Measurements from ENCODE around the gene DLL3. TPM values are rescaled to one million over a fixed set of nuclear protein-coding genes. Genes with fewer than 3 reads are reported as not detected.

DLL3 gene
- total RNA-seq, 5 donors from 2014 or later (not counting 1 experiment from before 2014, with no cell fraction given) = 0.16 to 0.20 TPM; not detected in 3

DNA sequence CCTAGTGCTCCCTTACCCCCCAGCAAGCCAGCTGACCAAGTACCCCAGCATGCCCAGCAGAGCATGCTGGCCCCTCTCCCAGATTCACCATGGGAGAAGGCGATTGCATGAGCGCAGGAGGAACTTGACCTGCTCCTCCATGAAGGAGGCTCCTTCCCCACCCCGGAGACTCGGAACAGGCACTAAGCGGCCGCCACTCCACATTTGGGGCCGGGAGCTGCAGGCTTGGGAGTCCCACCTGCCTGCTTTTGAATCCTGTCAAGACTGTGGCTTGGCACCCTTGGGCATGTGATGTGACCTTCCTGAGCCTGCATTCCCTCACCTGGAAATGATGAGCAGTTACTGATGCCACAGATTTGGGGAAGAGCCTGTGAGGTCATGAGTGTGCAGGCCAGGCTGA, 30.8 kb upstream of the DLL3 start:
- CTCF ChIA-PET = no interaction called here
- H3K9me3 Mint-ChIP-seq = no peaks in the 10 kb centered on the region
- Histone ChIP-seq H3K9me3 (no peaks in the 10 kb centered on the region), H3K27me3 (replicated peaks in 1 of 2; ENCODE audit: control insufficient read depth in 2 of 2, extremely low read depth in 1 of 2, insufficient read depth in 2 of 2, low read length in 1 of 2) (no peaks in the 10 kb centered on the region), H3K36me3 (ENCODE audit: control insufficient read depth in 2 of 2, extremely low read depth in 1 of 2, insufficient read depth in 1 of 2, low read length in 1 of 2) (peaks cover 22 to 96% of the 10 kb centered on the region in 2 donors), H3K27ac (ENCODE audit: low read length) (no peak overlapping the region), H3K4me1 (ENCODE audit: control insufficient read depth in 1 of 2, extremely low read depth in 1 of 2, insufficient read depth in 2 of 2, low read length in 2 of 2) (no peaks in the 10 kb centered on the region), H3K4me3 (ENCODE audit: control insufficient read depth in 1 of 2, extremely low read depth in 1 of 2, low read length in 1 of 2) (no peak overlapping the region)
- H3K27ac Mint-ChIP-seq = no peak overlapping the region
- peaks cover 72% of the 10 kb centered on the region for H3K36me3 Mint-ChIP-seq
- H3K27me3 Mint-ChIP-seq = no peaks in the 10 kb centered on the region
- DNase-seq (no peak), ATAC-seq (replicated peaks in 1 of 4) (no peak)
- no peak overlapping the region for H3K4me3 Mint-ChIP-seq
- 100% methylated on average over 7 of the region's 7 CpGs for WGBS (ENCODE audit: insufficient coverage)
- POLR2A ChIA-PET = no interaction called here
- H3K4me1 Mint-ChIP-seq = peaks cover 0 to 6% (median 0%) of the 10 kb centered on the region in 3 donors

DNA sequence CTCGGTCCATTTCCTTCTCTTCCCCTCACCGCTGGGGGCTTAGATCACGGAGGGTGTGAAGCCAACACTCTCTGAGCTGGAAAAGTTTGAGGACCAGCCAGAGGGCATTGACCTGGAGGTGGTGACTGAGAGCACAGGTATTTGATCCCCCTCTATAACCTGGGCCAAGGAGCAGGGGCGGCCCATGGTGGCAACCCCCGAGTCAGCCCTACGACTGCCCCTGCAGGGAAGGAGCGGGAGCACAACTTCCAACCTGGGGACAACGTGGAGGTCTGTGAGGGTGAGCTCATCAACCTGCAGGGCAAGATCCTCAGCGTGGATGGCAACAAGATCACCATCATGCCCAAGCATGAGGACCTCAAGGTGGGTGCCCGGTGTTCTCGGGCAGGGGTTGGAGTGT, 29.7 kb upstream of the DLL3 start:
- POLR2A ChIA-PET = no interaction called here
- H3K4me1 ChIP-seq (ENCODE audit: control insufficient read depth in 1 of 2, extremely low read depth in 1 of 2, insufficient read depth in 2 of 2, low read length in 2 of 2) = no peaks in the 10 kb centered on the region

DNA sequence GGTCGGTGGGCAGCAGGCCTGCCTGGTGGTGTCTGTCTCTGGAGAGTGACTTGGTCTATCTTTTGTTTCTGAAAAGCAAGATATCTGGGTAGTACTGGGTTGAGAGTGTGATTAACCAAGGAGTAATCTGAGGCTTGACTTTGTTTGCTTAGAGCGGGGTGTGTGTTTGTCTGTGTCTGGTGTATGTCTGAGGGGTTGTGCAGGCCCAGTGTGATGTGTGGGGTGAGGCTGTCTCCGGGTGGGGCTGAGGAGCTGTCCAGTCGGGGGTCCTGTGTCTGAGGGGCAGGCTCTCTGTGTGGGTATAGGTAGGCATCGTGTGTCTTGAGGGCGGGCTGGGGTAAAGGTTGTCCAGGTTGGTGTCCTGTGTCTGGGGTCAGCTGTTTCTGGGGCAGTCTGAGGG, 29.2 kb upstream of the DLL3 start:
- Histone ChIP-seq H3K9me3 (no peaks in the 10 kb centered on the region), H3K4me3 (ENCODE audit: control insufficient read depth in 1 of 2, extremely low read depth in 1 of 2, low read length in 1 of 2) (no peak overlapping the region), H3K4me1 (ENCODE audit: control insufficient read depth in 1 of 2, extremely low read depth in 1 of 2, insufficient read depth in 2 of 2, low read length in 2 of 2) (no peaks in the 10 kb centered on the region), H3K27ac (ENCODE audit: low read length) (no peak overlapping the region), H3K27me3 (replicated peaks in 1 of 2; ENCODE audit: control insufficient read depth in 2 of 2, extremely low read depth in 1 of 2, insufficient read depth in 2 of 2, low read length in 1 of 2) (no peaks in the 10 kb centered on the region), H3K36me3 (ENCODE audit: control insufficient read depth in 2 of 2, extremely low read depth in 1 of 2, insufficient read depth in 1 of 2, low read length in 1 of 2) (peaks cover 29 to 99% of the 10 kb centered on the region in 2 donors)
- H3K27me3 Mint-ChIP-seq = no peaks in the 10 kb centered on the region
- H3K27ac Mint-ChIP-seq = peak overlapping the region in 1 of 2 donors; percentile 24
- H3K36me3 Mint-ChIP-seq = peaks cover 73% of the 10 kb centered on the region
- no peaks in the 10 kb centered on the region for H3K9me3 Mint-ChIP-seq
- CTCF ChIA-PET = interaction anchor here in 1 of 2 donors (1.4 kb wide), 1 partner anchor 11 kb away, joined by 3 read pairs; the partner anchor contains the start of gene TIMM50
- peaks cover 0 to 13% (median 0%) of the 10 kb centered on the region in 3 donors for H3K4me1 Mint-ChIP-seq
- no peak overlapping the region for H3K4me3 Mint-ChIP-seq
- ATAC-seq (replicated peaks in 1 of 4) = no peak
- 98% methylated on average over 6 of the region's 6 CpGs for WGBS (ENCODE audit: insufficient coverage)
- POLR2A ChIA-PET = interaction anchor here in 1 of 2 donors (0.5 kb wide), 1 partner anchor 1059 kb away, joined by 4 read pairs; no protein-coding TSS in a partner anchor
- no peak for DNase-seq

More for the DNA sequence above, 29.7 kb upstream of the DLL3 start:
- Mint-ChIP-seq H3K4me3 (no peak overlapping the region), H3K36me3 (peaks cover 69% of the 10 kb centered on the region), H3K27me3 (no peaks in the 10 kb centered on the region), H3K4me1 (peaks cover 0 to 8% (median 0%) of the 10 kb centered on the region in 3 donors), H3K27ac (no peak overlapping the region), H3K9me3 (no peaks in the 10 kb centered on the region)
- DNase-seq (no peak), ATAC-seq (replicated peaks in 1 of 4) (no peak)
- no peak overlapping the region for H3K4me3 ChIP-seq (ENCODE audit: control insufficient read depth in 1 of 2, extremely low read depth in 1 of 2, low read length in 1 of 2)
- CTCF ChIA-PET = interaction anchor here in 1 of 2 donors (1.4 kb wide), 1 partner anchor 11 kb away, joined by 3 read pairs; the partner anchor contains the start of gene TIMM50
- H3K27me3 ChIP-seq (replicated peaks in 1 of 2; ENCODE audit: control insufficient read depth in 2 of 2, extremely low read depth in 1 of 2, insufficient read depth in 2 of 2, low read length in 1 of 2) = no peaks in the 10 kb centered on the region
- WGBS (ENCODE audit: insufficient coverage) = 100% methylated on average over 2 of the region's 11 CpGs
- peaks cover 26 to 99% of the 10 kb centered on the region in 2 donors for H3K36me3 ChIP-seq (ENCODE audit: control insufficient read depth in 2 of 2, extremely low read depth in 1 of 2, insufficient read depth in 1 of 2, low read length in 1 of 2)
- H3K27ac ChIP-seq (ENCODE audit: low read length) = no peak overlapping the region
- H3K9me3 ChIP-seq = no peaks in the 10 kb centered on the region

DNA sequence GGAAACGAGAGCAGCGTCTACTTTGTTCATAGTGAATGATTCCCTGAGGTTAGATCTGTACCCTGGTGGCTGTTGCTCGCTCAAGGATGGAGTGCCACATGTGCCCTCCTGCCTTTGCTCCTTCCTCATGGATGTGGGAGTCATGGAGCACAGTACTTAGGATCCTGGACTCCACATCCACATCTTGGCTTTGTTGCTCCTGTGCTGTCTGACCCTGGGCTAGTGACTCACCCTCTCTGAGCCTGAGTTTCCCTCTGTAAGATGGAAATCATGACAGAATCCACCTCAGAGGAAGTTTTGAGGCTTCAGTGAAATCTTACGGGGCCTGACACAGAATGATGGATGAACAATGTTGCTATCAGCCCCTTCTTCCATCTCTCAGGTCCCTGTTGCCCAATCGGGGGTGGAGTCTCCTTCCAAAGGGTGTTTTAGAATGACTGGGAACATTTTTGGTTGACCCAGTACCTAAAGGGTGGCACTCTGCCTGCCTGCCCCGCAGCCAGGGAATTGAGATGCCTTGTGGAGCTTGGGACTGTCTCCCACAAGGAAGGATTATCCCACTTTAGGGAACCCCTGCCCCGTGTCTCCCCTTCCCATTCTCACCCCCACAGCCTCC, 27.9 kb upstream of the DLL3 start:
- Histone ChIP-seq H3K36me3 (ENCODE audit: control insufficient read depth in 2 of 2, extremely low read depth in 1 of 2, insufficient read depth in 1 of 2, low read length in 1 of 2) (peaks cover 30 to 97% of the 10 kb centered on the region in 2 donors), H3K4me1 (ENCODE audit: control insufficient read depth in 1 of 2, extremely low read depth in 1 of 2, insufficient read depth in 2 of 2, low read length in 2 of 2) (no peaks in the 10 kb centered on the region), H3K9me3 (no peaks in the 10 kb centered on the region), H3K4me3 (ENCODE audit: control insufficient read depth in 1 of 2, extremely low read depth in 1 of 2, low read length in 1 of 2) (no peak overlapping the region), H3K27me3 (replicated peaks in 1 of 2; ENCODE audit: control insufficient read depth in 2 of 2, extremely low read depth in 1 of 2, insufficient read depth in 2 of 2, low read length in 1 of 2) (no peaks in the 10 kb centered on the region), H3K27ac (ENCODE audit: low read length) (no peak overlapping the region)
- ATAC-seq (replicated peaks in 1 of 4) = no peak
- 73% methylated on average over 3 of the region's 7 CpGs for WGBS (ENCODE audit: insufficient coverage)
- Mint-ChIP-seq H3K4me1 (peaks cover 0 to 14% (median 0%) of the 10 kb centered on the region in 3 donors), H3K27me3 (no peaks in the 10 kb centered on the region), H3K9me3 (no peaks in the 10 kb centered on the region), H3K27ac (no peak overlapping the region), H3K4me3 (no peak overlapping the region), H3K36me3 (peaks cover 70% of the 10 kb centered on the region)
- CTCF ChIA-PET = no interaction called here
- POLR2A ChIA-PET = no interaction called here
- no peak for DNase-seq

DNA sequence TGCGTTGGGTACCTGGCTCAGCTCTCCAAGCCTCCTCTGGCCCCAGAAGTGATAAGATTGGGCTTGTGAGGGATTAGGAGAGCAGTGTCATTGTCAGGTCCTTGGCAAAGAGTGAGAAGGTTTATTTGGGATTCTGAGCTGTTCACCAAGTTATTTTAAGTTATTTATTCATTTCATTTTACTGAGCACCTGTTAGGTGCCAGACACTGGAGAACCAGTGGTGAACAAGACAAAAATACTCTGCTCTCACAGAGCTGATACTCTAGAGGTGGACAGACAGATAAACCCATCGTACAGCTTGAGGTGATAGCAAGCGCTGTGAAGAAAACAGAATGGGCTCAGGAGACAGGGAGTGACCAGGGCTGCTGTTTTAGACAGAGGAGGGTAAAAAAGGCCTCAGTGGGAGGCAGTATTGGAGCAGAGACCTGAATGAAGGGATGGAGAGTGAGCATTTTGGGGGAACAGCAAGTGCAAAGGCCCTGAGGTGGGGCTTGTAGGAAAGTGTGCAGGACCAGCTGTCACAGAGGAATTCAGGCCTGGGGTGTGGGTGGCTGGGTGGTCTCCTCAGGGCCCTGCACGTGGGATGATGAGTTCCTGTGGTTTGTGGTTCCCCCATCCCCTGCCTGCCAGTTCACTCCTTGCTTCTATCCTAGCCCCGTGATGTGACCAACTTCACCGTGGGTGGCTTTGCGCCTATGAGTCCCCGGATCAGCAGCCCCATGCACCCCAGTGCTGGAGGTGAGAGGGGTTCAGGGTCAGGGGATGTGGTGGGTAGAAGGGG, 26.8 kb upstream of the DLL3 start:
- Histone ChIP-seq H3K4me1 (ENCODE audit: control insufficient read depth in 1 of 2, extremely low read depth in 1 of 2, insufficient read depth in 2 of 2, low read length in 2 of 2) (no peaks in the 10 kb centered on the region), H3K4me3 (ENCODE audit: control insufficient read depth in 1 of 2, extremely low read depth in 1 of 2, low read length in 1 of 2) (no peak overlapping the region), H3K36me3 (ENCODE audit: control insufficient read depth in 2 of 2, extremely low read depth in 1 of 2, insufficient read depth in 1 of 2, low read length in 1 of 2) (peaks cover 34 to 91% of the 10 kb centered on the region in 2 donors), H3K27me3 (replicated peaks in 1 of 2; ENCODE audit: control insufficient read depth in 2 of 2, extremely low read depth in 1 of 2, insufficient read depth in 2 of 2, low read length in 1 of 2) (no peaks in the 10 kb centered on the region), H3K27ac (ENCODE audit: low read length) (no peak overlapping the region), H3K9me3 (no peaks in the 10 kb centered on the region)
- Mint-ChIP-seq H3K27ac (no peak overlapping the region), H3K9me3 (no peaks in the 10 kb centered on the region), H3K4me3 (no peak overlapping the region), H3K4me1 (peaks cover 0 to 14% (median 0%) of the 10 kb centered on the region in 3 donors), H3K36me3 (peaks cover 69% of the 10 kb centered on the region), H3K27me3 (no peaks in the 10 kb centered on the region)
- 65% methylated on average over 8 of the region's 8 CpGs for WGBS (ENCODE audit: insufficient coverage)
- ATAC-seq (replicated peaks in 1 of 4) (no peak), DNase-seq (no peak)
- ChIA-PET POLR2A (interaction anchor here (0.6 kb wide), 3 partner anchors 19 to 70 kb away, joined by 3 read pairs; no protein-coding TSS in a partner anchor), CTCF (no interaction called here)

DNA sequence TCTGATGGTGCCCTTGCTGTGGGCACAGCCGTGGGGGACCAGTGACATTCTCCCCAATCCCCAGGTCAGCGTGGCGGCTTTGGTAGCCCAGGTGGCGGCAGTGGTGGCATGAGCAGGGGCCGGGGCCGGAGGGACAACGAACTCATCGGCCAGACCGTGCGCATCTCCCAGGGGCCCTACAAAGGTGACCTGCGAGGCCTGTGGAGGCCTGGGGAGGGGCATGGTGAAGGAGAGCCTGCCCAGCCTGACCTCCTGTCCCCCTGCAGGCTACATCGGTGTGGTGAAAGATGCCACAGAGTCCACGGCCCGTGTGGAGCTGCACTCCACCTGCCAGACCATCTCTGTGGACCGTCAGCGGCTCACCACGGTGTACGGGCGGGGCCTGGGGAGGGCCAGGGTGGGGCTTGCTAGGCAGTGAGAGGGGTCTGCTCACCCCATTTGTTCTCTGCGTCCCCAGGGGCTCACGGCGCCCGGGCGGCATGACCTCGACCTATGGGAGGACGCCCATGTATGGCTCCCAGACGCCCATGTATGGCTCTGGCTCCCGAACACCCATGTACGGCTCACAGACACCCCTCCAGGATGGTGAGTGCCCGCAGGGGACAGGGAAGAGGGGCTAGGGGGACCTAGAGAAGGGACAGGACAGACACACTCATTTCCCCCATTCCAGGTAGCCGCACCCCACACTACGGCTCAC, 25.9 kb upstream of the DLL3 start:
- no peaks in the 10 kb centered on the region for H3K27me3 Mint-ChIP-seq
- no peak for DNase-seq
- H3K9me3 ChIP-seq = no peaks in the 10 kb centered on the region
- H3K36me3 Mint-ChIP-seq = peaks cover 61% of the 10 kb centered on the region
- H3K27me3 ChIP-seq (replicated peaks in 1 of 2; ENCODE audit: control insufficient read depth in 2 of 2, extremely low read depth in 1 of 2, insufficient read depth in 2 of 2, low read length in 1 of 2) = no peaks in the 10 kb centered on the region
- peaks cover 34 to 82% of the 10 kb centered on the region in 2 donors for H3K36me3 ChIP-seq (ENCODE audit: control insufficient read depth in 2 of 2, extremely low read depth in 1 of 2, insufficient read depth in 1 of 2, low read length in 1 of 2)
- H3K4me3 Mint-ChIP-seq = no peak overlapping the region
- H3K4me3 ChIP-seq (ENCODE audit: control insufficient read depth in 1 of 2, extremely low read depth in 1 of 2, low read length in 1 of 2) = no peak overlapping the region
- ChIA-PET CTCF (interaction anchor here in 1 of 2 donors (0.5 kb wide), 1 partner anchor 19 kb away, joined by 10 read pairs; no protein-coding TSS in a partner anchor), POLR2A (no interaction called here)
- H3K4me1 Mint-ChIP-seq = peaks cover 0 to 14% (median 0%) of the 10 kb centered on the region in 3 donors
- no peak overlapping the region for H3K27ac Mint-ChIP-seq
- WGBS (ENCODE audit: insufficient coverage) = 89% methylated on average over 17 of the region's 32 CpGs
- no peaks in the 10 kb centered on the region for H3K9me3 Mint-ChIP-seq
- ATAC-seq (replicated peaks in 1 of 4) = no peak
- no peaks in the 10 kb centered on the region for H3K4me1 ChIP-seq (ENCODE audit: control insufficient read depth in 1 of 2, extremely low read depth in 1 of 2, insufficient read depth in 2 of 2, low read length in 2 of 2)
- no peak overlapping the region for H3K27ac ChIP-seq (ENCODE audit: low read length)

Measured in T-cell (primary cell).